Epithelial cell of esophagus (primary cell): ENCODE data around the gene SLIT2.

ENCODE experiments used
- DNase-seq: peaks from one replicate; pipeline ENCODE4 v3.0.0; 2010; ENCODE audit warnings: low read depth
- H3K4me3 ChIP-seq: 2 replicates; pipeline ENCODE4 v1.5.1; 2011; ENCODE audit warnings: mild to moderate bottlenecking, low read length, control low read depth
- TF ChIP-seq, protein P1 (sequence below): IDR thresholded peaks from 2 replicates; pipeline ENCODE4 v1.5.1; 2011; ENCODE audit warnings: low read depth, mild to moderate bottlenecking, low read length, control low read depth, inconsistent platforms; ENCODE audit not compliant: insufficient read depth; ENCODE audit errors: missing control alignments

Gene SLIT2

DNA sequence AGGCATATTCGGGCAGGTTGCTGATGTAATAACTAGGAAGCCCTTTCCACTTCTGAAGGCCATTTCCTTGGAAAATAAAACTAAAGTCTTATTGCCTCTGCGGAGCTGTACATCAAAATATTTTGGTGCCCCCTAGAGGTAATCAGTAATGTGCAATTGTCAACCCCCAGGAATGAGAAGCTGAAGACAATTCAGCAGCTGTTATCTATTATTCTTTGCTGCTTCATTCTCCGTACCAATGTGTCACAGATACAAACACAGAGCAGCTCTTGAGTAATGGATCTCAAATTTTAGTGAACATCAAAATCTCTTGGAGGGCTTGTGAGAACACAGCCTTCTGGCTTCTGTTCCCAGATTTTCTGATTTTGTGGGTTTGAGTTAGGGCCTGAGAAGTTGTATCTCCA lies 3.5 kb upstream of the SLIT2 start:
- H3K4me3 ChIP-seq = no peak overlapping the region
- TF ChIP-seq, protein P1, sequence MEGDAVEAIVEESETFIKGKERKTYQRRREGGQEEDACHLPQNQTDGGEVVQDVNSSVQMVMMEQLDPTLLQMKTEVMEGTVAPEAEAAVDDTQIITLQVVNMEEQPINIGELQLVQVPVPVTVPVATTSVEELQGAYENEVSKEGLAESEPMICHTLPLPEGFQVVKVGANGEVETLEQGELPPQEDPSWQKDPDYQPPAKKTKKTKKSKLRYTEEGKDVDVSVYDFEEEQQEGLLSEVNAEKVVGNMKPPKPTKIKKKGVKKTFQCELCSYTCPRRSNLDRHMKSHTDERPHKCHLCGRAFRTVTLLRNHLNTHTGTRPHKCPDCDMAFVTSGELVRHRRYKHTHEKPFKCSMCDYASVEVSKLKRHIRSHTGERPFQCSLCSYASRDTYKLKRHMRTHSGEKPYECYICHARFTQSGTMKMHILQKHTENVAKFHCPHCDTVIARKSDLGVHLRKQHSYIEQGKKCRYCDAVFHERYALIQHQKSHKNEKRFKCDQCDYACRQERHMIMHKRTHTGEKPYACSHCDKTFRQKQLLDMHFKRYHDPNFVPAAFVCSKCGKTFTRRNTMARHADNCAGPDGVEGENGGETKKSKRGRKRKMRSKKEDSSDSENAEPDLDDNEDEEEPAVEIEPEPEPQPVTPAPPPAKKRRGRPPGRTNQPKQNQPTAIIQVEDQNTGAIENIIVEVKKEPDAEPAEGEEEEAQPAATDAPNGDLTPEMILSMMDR = peak; percentile 71
- DNase-seq = peak; percentile 60

DNA sequence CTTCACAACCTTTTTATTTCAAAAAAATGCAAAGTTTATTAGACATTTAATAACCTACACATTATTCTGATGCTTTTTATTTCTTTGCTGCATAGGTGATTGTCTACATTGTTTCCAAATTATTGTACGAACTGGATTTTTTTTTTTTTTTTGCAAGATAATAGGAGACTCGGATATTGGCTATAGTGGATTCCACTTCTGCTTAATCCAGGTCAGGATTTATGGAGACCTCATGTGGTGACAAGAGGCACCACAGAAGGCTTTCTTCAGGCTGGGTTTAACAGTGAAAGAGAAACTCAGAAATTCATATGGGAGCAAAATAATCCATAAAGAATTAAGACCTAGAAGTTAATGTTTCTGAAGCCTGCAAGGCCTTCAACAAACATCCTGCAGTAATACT lies 2.4 kb upstream of the SLIT2 start:
- TF ChIP-seq, protein P1 = peak; percentile 61
- peak; percentile 48 for DNase-seq
- no peak overlapping the region for H3K4me3 ChIP-seq

DNA sequence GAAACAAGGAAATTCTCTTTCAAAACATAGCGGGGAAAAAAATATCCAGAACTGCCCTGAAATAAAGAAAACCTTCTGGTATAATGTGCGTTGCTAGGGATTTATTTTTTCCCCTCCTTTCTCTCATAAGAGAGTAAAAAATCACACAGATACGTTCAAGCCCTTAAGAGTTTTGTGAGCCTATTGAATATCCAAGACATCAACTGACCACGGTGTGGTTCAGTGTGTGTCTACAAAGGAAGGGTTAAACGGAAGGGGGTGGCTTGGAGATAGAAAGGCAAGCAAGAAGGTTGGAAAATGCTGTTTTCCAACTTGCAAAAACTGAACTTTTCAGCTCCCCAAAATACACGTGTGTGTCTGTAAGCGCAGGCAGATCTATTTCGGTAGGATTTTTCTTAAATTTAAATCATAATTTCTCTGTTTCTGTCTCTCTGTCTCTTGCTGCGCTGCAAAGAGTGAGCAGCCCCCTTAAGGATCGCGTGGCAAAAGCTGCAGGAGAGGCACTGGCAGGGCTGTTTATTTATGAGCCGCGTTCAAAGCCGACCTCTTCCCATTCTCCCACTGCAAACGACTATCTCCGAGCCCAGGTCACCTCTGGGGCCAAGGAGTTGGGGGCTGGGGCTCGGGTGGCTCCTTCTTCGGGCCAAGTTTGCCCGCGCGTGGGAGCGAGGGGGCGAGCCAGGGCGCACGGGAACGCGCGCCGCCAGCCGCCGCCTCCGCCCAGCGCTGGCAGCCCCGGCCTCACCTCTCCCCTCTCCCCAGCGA lies 492 bp upstream of the SLIT2 start:
- TF ChIP-seq, protein P1 = no peak
- no peak for DNase-seq
- peak overlapping the region; percentile 43 for H3K4me3 ChIP-seq

DNA sequence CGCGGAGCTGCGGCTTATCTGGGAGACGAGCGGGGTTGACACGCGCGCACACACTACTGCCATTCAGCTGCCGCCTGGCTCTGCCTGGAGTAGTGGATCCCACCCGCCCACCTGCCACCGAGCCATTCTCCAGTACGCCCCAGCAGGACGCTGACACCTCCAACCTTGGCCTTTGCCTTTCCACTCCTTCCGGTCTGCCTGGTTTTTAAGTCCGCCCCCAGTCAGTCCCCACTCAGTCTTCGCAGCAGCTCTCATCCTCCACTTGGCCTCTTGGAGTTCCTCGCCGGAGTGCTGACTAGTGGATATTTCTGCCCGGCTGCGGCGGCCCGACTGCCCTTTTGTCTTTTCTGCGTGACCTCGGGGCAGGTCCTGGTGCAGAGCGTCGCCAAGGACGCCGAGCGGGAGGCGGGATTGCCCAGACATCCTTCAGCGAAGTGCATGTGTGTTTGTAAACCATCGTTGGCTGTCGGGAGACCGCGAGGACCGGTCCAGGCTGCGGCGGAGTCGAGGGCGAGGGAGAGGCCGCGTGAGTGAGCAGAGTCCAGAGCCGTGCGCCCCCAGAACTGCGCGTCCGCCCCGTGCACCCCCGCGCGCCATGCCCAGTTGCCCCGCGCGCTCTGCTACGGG lies 1.1 kb downstream of the SLIT2 start:
- DNase-seq = peak; percentile 23
- H3K4me3 ChIP-seq = peak overlapping the region; percentile 56

GRCh38 chr4:20253283-20253734 lies 1.6 kb downstream of the SLIT2 start:
- peak overlapping the region; percentile 56 for H3K4me3 ChIP-seq
- TF ChIP-seq, protein P1 = no peak
- DNase-seq = no peak

More for the DNA sequence above, 1.1 kb downstream of the SLIT2 start:
- TF ChIP-seq, protein P1 = no peak

- TF ChIP-seq, protein P1 = no peak
- peak; percentile 15 for DNase-seq
- H3K4me3 ChIP-seq = peak overlapping the region; percentile 56
These were observed 2.2 kb downstream of the SLIT2 start for GRCh38 chr4:20253735-20254409.
